Ammon's horn (tissue), 1 donor: ENCODE results near the gene USP4.
"Not testable (repeated sequence)": the region's sequence is repeated elsewhere in the genome, so short reads cannot be mapped to it uniquely, and the experiment has no call there.

Source experiments
- DNase-seq: peaks from one replicate; pipeline ENCODE4 v3.0.0-alpha.2; 2016; ENCODE audit warnings: low spot score

Gene USP4, protein sequence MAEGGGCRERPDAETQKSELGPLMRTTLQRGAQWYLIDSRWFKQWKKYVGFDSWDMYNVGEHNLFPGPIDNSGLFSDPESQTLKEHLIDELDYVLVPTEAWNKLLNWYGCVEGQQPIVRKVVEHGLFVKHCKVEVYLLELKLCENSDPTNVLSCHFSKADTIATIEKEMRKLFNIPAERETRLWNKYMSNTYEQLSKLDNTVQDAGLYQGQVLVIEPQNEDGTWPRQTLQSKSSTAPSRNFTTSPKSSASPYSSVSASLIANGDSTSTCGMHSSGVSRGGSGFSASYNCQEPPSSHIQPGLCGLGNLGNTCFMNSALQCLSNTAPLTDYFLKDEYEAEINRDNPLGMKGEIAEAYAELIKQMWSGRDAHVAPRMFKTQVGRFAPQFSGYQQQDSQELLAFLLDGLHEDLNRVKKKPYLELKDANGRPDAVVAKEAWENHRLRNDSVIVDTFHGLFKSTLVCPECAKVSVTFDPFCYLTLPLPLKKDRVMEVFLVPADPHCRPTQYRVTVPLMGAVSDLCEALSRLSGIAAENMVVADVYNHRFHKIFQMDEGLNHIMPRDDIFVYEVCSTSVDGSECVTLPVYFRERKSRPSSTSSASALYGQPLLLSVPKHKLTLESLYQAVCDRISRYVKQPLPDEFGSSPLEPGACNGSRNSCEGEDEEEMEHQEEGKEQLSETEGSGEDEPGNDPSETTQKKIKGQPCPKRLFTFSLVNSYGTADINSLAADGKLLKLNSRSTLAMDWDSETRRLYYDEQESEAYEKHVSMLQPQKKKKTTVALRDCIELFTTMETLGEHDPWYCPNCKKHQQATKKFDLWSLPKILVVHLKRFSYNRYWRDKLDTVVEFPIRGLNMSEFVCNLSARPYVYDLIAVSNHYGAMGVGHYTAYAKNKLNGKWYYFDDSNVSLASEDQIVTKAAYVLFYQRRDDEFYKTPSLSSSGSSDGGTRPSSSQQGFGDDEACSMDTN

DNA sequence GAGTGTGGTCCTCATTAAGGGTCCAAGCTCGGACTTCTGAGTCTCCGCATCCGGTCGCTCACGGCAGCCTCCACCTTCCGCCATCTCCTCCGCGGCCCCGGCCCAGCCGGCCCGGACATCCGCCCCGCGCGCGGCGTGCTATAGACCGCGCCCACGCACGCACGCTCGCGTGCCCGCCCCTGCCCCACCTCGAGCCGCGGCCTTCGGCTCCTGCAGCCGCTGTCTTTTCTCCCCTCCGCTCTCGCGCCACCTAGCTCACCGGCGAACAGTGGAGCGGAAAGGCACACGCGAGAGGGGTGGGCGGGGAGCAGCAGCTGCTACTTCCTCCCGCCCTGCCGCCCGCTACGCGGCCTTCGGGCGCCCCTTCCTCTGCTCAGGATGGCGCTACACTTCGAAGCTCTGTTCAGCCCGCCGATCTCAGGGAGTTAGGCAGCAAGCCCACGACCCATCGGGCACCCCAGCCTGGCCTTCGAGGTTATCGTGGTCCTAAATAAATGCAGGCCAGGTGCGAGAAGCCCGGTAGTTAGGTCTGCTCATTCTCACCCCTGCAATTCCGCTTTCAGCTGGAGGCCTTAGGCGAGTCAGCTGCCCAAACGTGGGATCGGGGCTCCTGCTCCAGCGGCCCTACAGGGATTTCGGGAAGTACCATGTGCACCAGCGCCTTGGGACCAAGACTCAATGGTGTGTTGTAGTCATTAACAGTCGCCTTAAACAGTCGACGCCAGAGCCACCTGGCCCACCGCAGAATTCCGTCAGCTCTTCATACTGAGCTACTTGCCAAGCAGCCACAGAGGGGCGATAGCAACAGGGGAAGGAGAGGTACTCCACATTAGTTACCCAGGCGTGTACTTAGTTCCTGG is at the start of gene USP4:
Gene USP4, minus strand, starts transcription at position 113 of the 860 bp plus-strand sequence. Its CDS starts 29 bp downstream, at position 84.
- DNase-seq = peak; percentile 87

DNA sequence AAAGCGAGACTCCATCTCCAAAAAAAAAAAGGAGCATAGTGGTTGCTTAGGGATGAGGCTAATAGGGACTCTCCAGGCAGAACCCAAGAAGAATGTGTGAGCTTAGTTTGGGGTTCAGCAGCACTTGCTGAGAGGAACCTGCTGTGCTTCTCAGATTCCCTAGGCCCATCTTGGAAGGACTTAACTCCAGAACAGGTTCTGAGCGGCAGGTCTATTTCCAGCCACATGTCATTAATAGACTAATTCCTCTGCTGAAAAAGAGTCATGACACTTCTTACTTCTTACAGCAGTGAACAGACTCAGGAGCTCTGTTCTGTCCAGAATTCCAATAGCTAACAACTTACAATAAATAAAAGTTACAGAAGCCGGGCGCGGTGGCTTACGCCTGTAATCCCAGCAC is 49.4 kb upstream of the USP4 start:
- DNase-seq = no peak

DNA sequence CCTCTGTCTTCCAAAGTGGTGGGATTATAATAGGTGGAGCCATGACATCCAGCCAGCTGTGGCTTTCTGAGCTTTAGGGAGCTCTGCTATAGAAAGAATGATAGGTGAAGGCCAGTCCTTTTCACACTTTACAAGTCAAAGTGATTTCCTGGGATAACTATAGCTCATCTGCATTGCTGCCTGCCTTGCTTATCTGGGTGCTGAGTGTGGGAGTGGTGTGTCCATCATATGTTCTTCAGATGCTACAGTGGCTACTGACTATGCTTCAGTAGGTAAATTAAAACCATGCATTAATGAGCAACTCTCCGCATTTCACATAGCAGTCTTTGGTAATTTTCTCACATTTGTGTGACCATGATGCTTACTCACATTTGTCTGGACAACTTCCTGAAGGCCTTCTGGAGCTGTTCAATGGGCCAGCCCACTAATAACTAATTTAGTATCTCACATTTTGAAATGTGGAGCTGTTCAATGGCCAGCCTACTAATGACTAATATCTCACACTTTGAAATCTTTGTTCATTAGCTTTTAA is 48.5 kb upstream of the USP4 start:
- no peak for DNase-seq

DNA sequence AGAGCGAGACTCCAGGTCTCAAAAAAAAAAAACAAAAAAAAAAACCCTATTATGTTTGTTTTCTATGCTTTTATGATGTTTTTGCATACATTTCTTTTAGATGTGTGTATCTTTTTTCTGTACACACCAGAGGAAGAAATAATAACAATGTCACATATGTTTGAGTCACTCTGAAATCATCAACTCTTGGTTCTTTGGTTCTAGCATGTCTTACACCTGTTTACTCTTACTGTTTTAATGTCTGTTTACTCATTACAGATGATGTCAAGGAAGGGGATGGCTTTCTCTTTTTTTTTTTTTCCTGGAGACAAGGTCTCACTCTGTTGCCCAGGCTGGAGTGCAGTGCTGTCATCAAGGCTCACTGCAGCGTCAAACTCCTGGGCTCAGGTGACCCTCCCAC is 47.9 kb upstream of the USP4 start:
- DNase-seq = no peak

DNA sequence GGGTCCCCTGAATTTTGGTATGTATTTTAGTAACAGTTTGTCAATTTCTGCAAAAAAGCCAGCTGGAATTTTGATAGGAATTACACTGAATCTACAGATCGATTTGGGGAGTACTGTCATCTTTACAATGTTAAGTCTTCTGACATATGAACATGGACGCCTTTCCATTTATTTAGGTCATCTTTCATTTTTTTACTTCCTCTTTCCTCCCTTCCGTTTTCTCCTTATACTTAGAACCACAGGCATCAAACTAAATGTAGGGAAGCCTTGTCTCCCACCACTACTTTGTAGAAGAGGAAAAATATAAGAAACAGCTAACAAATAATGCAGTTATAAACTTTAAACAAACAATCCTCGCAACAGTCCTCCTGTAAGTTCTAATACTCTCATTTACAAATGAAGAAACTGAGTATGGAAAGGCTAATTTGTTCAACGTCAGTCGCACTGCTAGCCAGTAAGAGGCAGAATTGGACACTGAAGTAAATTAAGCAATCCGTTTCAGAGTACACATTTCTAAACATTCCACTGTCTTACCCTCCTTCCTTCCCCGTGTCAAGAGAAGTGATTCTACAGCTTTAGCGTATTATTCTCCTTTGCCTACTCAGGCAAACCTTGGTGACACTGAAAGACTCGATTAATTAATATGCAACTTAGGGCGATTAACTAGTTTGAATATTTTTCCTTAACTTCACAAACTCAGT is 46.4 kb upstream of the USP4 start:
- DNase-seq = no peak

DNA sequence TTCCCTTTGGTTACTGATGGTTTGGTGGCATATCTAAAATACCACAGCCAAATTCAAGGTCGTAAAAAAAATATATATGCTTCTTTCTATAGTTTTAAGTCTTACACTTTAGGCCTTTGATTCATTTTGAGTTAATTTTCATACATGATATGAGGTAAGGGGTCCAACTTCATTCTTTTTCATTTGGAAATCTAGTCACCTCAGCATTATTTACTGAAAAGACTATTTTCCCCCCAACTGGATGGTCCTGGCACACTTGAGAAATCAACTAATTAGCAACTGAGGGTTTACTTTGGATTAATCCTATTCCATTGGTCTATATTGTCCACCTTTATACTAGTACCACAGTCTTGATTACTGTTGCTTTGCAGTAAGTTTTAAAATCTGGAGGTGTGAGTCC is 45.8 kb upstream of the USP4 start:
- DNase-seq = no peak

DNA sequence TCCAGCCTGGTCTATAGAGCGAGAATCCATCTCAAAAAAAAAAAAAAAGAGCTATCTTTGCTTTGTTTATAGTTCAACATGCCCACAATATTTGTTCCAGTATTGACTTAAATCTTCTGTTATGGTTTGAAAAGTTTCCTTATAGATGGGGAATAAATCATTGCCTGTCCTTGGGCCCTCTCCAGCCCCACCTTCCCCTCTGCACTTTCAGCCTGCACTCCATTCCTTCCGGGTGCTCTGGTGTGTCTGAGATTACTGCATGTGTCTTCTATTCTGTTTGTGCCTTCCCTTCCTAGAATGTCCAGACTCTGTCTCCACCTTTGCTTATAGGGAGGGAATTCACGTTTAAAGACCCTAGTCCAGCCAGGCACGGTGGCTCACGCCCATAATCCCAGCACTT is 43.5 kb upstream of the USP4 start:
- DNase-seq = no peak

DNA sequence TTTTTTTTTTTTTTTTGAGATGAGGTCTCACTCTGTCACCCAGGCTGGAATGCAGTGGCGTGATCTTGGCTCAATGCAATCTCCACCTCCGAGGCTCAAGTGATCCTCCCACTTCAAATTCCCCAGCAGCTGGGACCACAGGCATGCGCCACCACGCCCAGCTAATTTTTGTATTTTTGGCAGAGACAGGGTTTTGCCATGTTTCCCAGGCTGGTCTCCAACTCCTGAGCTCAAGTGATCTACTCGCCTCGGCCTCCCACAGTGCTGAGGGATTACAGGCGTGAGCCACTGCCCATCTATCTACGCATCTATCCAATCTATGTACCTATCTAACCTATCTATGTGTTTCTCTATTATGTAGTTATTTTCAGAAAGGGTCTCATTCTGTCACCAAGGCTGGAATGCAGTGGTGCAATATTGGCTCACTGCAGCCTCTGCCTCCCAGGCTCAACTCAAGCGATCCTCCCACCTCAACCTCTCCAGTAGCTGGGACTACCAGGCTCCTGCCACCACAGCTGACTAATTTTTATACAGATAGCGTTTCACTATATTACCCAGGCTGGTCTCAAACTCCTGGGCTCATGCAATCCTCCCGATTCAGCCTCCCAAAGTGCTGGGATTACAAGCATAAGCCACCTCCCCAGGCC is 38.5 kb upstream of the USP4 start:
- no peak for DNase-seq

DNA sequence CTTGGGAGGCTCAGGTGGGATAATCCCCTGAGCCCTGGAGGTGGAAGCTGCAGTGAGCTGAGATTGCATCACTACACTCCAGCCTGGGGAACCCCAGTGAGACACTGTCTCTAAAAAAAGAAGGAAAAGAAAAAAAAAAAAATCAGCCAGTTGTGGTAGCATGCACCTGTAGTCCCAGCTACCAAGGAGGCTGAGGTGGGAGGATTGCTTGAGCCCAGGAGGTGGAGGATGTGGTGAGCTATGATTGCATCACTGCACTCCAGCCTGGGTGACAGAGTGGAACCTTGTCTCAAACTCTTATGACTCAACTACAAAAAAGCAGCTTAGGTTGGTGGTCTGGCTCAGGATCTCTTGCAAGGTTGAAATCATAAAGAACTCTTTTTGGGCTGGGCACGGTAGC is 37.6 kb upstream of the USP4 start:
- no peak for DNase-seq

DNA sequence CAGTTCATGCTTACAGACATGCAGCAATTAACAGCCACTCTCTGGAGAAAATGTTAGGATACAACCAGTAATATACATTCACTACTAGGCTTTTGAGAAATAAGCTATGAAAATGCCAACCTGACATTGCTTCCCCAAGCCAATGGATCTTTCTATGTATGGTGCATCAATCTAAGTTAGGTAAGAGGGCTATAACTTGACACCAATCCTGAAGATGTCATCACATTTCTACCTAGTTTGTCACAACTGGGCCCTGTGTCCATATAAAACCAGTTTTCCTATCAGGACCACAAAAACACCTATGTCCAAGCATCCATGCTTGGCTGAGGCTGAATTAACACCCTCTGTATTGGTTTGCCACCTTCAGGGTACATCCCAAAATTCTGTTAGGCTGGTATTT is 32.1 kb upstream of the USP4 start:
- DNase-seq = no peak

DNA sequence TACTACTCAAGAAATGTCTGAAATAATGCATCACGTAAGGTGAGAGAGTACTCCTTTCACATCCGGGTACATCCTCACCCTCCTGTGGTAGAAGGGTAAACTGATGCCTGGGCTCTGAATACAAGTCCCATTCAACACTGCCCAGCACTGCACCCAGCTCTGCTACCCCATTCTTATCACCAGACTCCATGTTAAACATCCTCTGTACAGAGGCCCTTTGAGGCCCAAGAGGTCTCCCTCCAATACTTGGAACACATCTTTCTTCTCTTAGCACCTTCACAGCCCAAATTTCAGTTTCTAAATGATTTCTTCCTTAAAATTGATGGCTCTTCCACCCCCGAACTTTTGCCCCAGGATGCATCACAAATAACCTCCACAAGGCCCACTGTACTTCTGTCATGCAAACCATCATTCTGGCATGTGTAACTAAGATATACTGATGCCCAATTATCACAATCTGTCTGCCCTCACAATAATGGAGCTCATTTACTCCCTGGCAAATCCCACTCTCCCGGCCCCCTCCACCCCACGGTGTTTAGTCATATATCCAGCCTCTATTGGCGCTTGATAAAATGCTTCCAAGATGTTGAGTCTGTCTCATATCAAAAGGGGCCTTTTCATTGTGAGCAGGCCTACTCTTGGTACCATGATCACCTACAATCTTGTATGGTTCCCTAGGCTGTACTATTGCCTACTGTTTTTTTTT is 30.9 kb upstream of the USP4 start:
- DNase-seq = no peak

DNA sequence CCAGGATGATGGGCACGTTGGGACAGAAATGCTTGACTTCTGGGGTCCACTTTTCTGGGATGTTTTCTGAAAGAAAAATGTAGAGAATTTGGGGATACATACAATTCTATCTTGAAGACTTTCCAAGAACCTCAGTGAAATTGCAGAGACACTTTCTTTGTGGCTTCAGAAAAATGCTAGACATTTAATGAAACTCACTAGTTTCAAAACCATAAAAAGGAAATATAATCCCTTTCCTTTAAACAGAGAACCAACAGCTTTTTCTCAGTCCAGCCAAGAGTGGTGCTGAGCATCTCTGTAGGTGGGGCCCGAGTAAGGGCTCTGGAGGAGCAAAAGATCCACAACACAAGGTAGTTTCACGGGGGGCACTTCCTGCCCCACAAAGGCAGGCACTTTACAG is 22.7 kb upstream of the USP4 start:
- DNase-seq = no peak

DNA sequence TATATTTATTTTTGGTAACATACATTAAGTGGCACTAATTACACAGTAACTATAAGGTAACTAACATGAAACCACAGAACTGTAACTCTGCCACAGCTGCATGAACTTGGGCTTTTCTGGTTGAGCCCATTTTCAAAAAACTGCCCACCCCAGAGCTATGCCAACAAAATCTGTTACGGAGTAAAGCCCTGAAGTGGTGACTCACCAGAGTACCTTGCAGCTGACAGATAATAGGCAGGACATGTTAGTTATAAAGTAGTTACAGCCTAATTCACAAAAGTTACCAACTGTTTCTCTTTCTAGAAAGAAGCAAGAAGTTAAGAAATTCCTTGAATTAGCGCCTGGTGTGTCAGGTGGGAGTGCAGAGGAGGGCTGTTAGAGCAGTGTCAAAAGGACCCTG is 19.8 kb upstream of the USP4 start:
- no peak for DNase-seq

DNA sequence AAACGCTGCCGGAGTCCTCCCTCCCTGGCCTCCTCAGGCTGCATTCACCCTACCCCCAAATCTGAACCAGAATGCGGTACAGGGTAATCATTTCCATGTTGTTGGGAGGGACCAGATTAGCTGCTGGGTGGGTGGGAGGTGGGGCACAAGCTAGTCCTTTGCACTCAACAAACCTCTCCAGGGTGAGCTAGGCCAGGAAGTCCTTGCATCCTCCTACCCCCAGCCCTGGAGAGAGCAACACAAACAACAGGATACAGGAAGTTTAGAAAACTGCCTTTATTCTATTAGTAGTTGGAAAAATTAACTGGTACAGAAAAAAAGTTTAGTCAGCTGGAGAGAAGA is 19.0 kb upstream of the USP4 start:
- DNase-seq = no peak

DNA sequence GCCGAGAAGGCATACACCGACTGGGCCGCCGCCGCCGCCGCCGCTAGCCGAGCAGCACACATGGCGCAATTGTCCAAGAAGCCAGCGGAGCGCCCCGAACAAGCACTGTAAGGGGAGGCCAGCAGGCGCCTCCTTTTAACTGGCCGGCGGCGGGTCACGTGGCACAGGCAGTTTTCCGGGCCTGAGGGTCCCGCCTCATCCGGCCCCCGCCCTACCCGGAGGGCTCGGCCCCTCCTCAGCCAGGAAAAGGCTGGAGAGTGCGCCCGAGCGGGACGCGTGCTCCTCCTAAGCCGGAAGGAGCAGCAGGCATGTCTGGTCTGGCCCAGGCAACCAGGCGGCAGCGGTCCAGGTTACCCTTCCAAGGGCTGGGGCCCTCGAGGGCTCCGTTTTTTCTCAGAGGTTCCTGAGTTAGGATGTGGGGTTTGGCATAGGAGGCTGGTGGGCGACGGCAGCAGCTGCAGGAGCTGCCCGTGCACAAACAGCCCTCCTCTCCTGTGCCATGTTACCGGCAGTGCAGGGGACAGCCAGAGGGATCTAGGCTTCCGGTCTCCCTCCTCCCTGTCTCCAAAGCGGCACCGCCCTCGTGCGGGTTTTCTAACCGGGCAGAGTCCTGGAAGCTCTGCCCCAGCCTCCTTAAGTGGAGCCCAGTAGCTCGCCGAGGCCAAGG is 18.5 kb upstream of the USP4 start, which contains the start of gene GPX1:
Gene GPX1, minus strand, starts transcription at position 137 of the 667 bp plus-strand sequence. Its CDS starts 75 bp downstream, at position 62.
- DNase-seq = peak; percentile 92

DNA sequence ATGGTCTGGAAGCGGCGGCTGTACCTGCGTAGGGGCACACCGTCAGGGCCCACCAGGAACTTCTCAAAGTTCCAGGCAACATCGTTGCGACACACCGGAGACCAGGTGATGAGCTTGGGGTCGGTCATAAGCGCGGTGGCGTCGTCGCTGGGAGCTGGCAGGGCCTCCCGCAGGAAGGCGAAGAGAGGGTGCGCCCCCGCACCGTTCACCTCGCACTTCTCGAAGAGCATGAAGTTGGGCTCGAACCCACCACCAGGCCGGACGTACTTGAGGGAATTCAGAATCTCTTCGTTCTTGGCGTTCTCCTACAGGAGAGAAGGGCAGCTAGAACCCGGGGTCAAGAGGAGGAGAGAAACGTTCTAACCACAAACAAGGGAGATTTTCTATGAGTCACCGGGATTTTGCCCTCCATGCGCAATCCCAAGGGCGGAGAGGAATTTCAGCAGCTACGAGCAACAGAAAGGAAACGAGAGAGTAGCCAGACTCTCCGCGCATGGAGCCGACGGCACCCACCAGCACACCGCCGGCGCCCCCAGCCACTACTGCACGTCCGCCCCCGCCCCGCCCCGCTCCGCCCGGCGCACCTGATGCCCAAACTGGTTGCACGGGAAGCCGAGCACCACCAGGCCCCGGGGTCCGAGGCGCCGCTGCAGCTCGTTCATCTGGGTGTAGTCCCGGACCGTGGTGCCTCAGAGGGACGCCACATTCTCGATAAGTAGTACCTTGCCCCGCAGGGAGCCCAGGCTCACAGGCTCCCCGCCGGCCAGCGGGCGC is 17.8 kb upstream of the USP4 start:
- DNase-seq = not testable (repeated sequence)

DNA sequence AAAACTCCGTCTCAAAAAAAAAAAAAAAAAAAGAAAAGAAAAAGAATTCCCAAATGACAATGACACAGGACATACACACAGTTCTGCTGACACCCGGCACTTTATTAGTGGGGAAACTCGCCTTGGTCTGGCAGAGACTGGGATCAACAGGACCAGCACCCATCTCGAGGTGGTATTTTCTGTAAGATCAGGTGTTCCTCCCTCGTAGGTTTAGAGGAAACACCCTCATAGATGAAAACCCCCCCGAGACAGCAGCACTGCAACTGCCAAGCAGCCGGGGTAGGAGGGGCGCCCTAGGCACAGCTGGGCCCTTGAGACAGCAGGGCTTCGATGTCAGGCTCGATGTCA is 17.2 kb upstream of the USP4 start:
- not testable (repeated sequence) for DNase-seq

DNA sequence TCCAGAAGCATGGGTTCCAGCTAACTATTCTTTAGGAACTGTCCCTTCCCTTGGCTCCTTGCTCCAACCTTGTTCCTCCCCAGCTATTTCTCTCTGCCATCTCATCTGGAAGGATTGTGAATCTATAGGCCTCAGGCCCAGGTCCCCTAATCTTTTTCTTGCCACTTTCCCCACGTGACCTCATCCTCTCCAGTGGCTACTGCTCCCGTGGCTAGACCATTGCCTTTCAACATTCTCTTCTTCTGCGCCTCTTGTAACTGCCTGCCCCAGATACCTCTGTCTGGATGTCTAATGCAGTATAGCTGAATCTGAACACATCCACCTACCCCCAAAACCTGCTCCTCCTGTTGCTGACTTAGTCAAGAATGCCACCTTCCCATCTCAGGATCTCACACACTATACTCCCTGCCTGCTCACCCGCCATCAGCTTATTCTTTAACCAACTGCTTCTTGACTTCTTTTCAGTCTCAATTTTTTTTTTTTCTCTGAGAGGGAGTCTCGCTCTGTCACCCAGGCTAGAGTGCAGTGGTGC is 13.1 kb upstream of the USP4 start:
- no peak for DNase-seq
